ENCODE data around the gene CCDC170. TPM values are rescaled to one million over a fixed set of nuclear protein-coding genes. Genes with fewer than 3 reads are reported as not detected.
"Not testable (repeated sequence)": the region's sequence is repeated elsewhere in the genome, so short reads cannot be mapped to it uniquely, and the experiment has no call there.

CCDC170 gene
- total RNA-seq, 1 experiment from 2014 or later: not detected

GRCh38 chr6:151494235-151494935 lies 568 bp downstream of the CCDC170 start:
- DNase-seq (ENCODE audit: low spot score): no peak

- no peak for DNase-seq (ENCODE audit: low spot score)
Measured at GRCh38 chr6:151494936-151495320, 1.1 kb downstream of the CCDC170 start.

GRCh38 chr6:151495380-151495779 lies 1.6 kb downstream of the CCDC170 start:
- no peak for DNase-seq (ENCODE audit: low spot score)

DNA sequence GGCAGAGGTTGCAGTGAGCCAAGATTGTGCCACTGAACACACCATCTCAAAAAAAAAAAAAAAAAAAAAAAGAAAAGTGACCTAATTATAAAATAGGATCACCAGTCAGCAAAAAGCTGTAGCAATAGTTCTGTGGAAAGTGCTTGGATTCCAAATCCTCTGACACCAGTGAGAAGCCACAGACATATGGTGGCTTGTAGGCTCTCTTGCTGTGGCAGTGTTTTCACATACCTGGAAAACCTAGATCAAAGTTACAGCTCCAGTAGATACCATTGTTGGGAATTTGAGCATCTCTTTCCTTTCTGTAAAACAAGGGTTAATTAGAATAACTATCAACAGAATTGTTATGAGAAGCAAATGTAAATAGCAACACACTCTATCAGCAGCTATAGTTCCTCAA lies 4.1 kb downstream of the CCDC170 start:
- DNase-seq (ENCODE audit: low spot score): no peak

- no peak for DNase-seq (ENCODE audit: low spot score)
Measured at GRCh38 chr6:151498327-151498726, 4.5 kb downstream of the CCDC170 start.

DNA sequence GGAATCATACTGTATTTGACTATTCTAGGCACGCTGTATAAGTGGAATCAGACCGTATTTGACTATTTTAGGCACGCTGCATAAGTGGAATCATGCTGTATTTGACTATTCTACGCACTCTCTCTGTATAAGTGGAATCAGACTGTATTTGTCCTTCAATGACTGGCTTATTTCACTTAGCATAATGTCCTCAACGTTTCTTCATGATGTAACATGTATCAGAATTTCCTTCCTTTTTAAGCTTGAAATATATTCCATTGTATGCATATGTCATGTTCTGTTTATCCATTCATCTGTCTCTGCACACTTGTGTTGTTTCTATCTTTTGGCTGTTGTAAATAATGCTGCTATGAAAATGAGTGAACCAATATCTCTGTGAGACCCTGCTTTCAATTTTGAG lies 5.7 kb downstream of the CCDC170 start:
- DNase-seq (ENCODE audit: low spot score): no peak

DNA sequence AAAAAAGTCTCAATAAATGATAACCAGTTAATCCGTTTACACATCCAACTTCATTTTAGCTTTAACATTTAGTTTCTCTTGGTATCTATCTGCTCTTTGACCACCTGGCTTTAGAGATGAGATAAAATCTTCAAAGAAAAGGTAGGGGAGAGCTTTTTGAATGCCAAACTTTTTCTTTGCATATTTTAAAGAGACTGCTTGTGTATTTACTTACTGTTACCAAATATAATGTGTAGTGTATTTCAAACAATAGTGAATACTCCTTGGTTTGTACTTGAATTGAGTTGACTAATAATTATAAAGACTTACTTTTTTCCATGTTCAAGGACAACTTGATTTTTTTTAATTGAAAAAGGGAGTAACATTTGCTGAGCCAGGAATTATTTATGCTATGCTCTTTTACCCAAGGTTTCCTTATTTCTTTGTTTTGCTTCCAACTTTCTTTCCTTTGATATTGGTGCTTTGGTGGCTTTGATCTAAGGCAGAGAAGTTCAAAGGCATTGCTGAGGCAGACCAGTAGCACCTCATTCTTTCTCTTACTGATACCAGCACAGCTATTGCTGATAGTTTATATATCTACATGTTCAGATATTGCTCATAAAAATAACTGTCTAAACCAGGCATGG lies 7.8 kb downstream of the CCDC170 start:
- DNase-seq (ENCODE audit: low spot score): no peak

- DNase-seq (ENCODE audit: low spot score): peak; percentile 57
Measured at GRCh38 chr6:151502499-151502898, 8.7 kb downstream of the CCDC170 start.

GRCh38 chr6:151506761-151507160 lies 12.9 kb downstream of the CCDC170 start:
- DNase-seq (ENCODE audit: low spot score): no peak

DNA sequence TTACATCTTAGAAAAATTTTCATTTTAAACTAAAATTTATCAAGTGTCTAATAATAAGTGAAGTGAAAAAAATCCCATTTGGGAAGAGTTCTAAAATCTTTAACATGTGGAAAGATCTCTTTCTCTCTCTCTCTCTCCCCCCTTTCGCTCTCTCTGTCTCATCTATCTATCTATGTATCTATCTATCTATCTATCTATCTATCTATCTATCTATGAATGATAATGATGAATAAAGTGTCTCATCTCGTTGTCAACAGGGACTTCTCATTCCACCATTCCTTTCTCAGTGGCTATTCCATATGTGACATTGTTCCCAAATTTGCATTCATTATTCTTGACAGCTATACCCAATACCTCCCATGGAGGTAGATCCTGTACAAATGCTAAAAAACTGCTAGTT lies 15.2 kb downstream of the CCDC170 start:
- DNase-seq (ENCODE audit: low spot score): no peak

DNA sequence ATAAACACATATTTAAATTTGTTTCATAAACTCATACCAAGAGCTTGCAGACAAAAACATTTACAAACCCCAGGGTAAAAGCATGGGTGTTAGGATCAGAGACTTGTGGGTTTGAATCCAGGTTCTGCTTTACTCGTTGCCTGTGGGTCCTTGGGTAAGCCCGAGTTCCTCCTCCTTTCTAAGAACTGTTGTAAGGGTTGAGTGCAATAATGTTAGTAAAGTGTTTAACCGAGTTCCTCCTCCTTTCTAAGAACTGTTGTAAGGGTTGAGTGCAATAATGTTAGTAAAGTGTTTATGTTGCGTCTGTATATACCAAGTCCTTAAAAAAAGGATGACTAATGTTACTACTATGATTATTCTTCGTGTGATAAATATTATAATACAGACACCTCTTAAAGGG lies 18.7 kb downstream of the CCDC170 start:
- DNase-seq (ENCODE audit: low spot score): no peak

DNA sequence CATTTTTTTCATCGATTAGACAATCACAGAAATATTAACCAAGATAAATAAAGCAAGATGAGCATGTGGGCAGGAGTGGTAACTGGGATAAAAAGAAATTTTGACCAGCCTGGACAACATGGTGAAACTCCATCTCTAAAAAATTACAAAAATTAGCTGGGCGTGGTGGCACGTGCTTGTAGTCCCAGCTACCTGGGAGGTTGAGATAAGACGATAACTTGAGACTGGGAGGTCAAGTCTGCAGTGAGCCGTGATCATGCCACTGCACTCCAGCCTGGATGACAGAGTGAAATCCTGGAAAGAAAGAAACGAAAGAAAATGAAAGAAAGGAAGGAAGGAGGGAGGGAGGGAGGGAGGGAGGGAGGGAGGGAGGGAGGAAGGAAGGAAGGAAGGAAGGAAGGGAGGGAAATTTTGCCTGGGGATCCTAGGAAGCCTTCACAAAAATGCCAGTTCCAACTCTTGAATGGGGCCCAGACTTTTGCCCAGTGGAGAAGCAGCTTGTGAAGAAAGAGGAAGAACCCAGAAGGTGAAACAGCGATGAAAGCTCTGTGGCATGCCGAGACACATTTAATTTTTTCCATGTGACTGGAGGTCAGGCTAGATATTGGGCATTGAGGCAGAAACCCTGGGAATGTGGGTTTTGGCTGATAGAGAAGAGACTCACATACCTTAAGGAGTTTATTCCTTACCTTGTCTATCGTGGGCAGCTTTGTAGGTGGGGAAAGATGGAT lies 20.3 kb downstream of the CCDC170 start:
- DNase-seq (ENCODE audit: low spot score): no peak

- not testable (repeated sequence) for DNase-seq (ENCODE audit: low spot score)
Measured at GRCh38 chr6:151518992-151519391, 25.2 kb downstream of the CCDC170 start.

DNA sequence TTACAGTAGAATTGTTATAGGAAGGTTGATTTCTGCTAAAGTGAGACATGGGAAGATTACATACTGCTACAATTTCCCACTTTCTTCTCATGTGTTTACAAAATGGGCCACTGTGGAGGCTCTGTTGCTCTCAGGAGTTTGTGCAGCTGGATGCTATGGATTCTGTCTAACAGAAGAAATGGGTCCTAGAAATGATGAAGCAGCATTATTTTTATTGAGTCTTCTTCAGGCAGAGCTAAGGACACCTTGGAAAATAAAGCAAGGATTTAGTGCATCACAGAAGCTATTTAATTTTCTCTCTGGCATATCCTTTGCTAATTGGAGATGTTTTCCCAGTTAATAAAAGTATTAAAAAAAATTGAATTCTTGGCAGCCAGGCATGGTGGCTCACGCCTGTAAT lies 29.2 kb downstream of the CCDC170 start:
- no peak for DNase-seq (ENCODE audit: low spot score)

GRCh38 chr6:151524059-151524458 lies 30.2 kb downstream of the CCDC170 start:
- no peak for DNase-seq (ENCODE audit: low spot score)

DNA sequence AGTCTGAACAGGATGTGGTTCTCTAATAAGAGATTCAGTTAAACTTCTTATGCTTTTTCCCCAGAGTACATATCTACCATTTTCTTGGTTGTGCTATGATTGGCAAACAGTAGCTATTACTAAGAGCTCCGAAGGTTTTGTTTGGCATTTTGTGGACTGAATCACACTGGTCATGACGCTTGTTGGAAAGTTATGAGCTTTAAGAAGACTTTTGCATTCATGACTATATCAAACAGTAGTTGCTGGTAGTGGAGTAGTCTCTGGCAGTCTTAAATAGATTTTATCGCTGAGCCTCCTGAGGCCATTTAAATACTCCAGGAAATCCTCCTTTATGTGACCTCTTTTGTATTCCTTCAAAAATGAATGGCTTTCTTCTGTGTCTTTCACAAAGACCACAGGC lies 40.8 kb downstream of the CCDC170 start:
- DNase-seq (ENCODE audit: low spot score): no peak

GRCh38 chr6:151535476-151536187 lies 41.8 kb downstream of the CCDC170 start:
- DNase-seq (ENCODE audit: low spot score): no peak

DNA sequence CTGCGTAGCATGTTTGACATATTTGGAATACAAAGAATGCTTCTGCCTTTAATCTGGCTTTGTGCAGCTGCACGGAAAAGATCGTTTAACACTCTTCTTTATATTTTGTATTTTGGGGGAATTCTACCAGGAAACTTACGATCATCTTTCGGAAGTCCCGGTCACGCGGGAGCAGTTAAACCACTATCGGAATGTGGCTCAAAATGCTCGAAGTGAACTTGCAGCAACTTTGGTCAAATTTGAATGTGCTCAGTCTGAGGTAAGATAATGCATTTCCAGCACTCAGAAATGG lies 42.3 kb downstream of the CCDC170 start:
- DNase-seq (ENCODE audit: low spot score): no peak

GRCh38 chr6:151537556-151537955 lies 43.7 kb downstream of the CCDC170 start:
- no peak for DNase-seq (ENCODE audit: low spot score)

- DNase-seq (ENCODE audit: low spot score): no peak
Measured at GRCh38 chr6:151539506-151540268, 45.9 kb downstream of the CCDC170 start.

- DNase-seq (ENCODE audit: low spot score): no peak
Measured at GRCh38 chr6:151544453-151544852, 50.6 kb downstream of the CCDC170 start.

- not testable (repeated sequence) for DNase-seq (ENCODE audit: low spot score)
Measured at GRCh38 chr6:151544884-151545283, 51.1 kb downstream of the CCDC170 start.
